MM.1S (cell line): ENCODE data around the gene MAU2.

ENCODE experiments used
- CTCF ChIP-seq: fragments of 300-600 bp; sonication (generic); IDR thresholded peaks from 2 replicates; pipeline ENCODE4 v1.5.1; 2016; ENCODE audit warnings: antibody characterized with exemption, low read length, mixed read lengths
- EZH2phosphoT487 ChIP-seq: fragments of 300-600 bp; sonication (generic); IDR thresholded peaks from 2 replicates; pipeline ENCODE4 v1.6.1; 2018; ENCODE audit warnings: antibody characterized with exemption, low read length

DNA sequence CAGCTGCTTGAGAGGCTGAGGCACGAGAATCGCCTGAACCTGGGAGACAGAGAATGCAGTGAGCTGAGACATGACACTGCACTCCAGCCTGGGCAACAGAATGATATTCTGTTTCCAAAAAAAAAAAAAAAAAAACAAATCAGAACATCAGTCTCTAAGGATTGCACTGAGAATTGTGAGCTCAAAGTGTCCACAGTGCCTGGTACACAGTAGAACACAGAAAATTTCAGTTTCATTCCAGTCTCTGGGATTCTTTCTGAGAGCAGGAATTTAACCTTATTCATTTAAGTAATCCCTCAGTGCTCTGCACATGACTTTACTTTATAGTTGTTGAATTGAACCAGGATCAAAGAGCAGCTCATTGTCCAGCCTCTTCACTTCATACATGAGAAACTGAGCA is 58.9 kb downstream of the MAU2 start:
- TF ChIP-seq EZH2phosphoT487: no peak
- TF ChIP-seq CTCF: no peak
